HG02981 (cell line): Measurements from ENCODE around the gene NXN.
"Not testable (repeated sequence)": the region's sequence is repeated elsewhere in the genome, so short reads cannot be mapped to it uniquely, and the experiment has no call there.

ENCODE experiments used
- ATAC-seq: cut with Tn5 transposase; IDR thresholded peaks from one replicate; pipeline ENCODE4 v1.9.1; 2021; ENCODE audit warnings: mild to moderate bottlenecking, moderate library complexity; ENCODE audit not compliant: unreplicated experiment

Gene NXN

DNA sequence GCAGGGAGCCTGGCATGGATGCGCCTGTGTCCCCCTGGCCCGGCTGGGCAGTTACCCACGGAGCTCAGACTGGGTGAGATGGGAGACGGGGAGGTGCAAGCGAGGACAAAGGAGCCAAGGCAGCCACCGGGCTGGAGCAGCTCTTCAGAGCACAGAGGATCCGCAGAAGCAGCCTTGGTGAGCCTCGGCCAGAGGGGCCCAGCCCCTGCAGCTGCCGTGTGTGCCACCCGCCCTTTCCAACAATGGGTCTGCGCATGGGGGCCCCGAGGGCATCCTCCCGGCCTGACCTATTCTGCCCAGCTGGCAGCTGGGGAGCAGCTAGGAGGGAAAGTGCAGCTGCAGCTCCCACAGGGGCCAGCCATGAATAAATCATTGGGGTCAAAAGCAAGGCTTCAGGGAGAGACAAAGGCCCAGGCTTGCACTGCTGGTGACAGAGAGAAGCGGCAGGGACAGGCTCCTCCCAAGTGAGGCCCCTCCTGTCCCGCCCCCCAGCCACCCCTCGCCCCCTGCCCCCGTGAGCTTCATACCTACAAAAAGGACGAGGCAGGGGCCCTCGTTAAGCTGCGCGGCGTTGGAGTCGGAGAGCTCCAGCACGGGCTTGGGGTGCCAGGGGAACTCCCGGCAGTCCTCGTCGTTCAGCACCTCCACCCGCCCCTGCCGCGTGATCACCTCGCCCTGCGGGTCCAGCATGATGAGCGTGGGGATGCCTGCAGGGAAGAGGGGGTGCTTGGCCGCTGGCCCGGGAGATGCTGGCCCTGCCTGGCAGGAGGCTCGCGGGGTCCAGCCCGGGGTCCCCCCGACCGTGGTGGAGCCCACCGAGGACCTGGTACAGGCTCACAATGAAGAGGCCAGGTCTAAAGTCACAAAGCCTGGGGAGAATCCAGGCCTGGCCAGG, 174.8 kb downstream of the NXN start:
- ATAC-seq, result no peak

DNA sequence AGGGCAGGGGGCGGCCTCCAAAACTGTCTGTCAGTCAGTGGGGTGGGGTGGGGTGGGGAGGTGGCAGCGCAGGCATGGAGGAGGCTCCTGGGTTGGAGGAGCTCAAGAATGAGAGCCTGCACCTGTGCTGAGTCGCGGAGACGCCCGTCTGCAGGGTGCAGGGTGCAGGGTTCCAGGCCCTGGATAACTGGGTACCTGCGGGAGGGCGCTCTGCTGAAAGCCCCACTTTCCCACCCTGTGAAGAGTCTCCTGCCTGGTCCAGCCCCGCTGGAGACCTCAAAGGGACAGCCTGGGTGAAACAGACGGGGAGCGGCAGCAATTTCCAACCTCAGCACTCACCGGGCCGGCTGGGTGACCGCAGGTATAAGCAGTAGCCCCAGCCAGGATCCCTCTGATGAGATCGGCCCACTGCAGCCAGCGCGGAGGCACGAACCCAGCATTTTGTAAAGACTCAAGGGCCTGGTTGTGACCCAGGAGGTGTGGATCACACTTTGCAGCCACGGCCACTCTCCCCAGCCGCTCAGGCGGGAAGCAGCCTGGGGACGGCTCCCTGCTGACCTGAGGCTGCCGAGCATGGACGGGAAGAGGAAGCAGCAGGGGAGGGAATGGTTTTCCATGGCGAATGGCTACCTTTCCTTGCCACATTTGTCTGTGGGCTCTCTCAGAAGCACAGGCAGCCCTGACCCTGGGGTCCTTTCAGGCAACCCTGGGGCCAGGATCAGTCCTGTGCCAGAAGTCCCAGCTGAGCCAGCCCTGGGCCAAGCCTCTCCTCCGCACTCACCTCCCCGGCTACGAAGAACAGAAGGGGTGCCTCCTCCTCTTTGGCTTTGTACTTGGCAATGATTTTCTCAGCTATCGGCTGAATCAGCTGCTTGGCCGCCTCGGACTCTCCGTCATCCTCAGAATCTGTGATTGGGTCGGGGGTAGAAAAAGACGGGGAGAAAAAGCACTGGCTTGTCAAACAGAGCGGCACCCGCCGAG, 176.4 kb downstream of the NXN start:
- no peak for ATAC-seq

- ATAC-seq, result no peak
Observed at GRCh38 chr17:802481-802880, 177.1 kb downstream of the NXN start.

DNA sequence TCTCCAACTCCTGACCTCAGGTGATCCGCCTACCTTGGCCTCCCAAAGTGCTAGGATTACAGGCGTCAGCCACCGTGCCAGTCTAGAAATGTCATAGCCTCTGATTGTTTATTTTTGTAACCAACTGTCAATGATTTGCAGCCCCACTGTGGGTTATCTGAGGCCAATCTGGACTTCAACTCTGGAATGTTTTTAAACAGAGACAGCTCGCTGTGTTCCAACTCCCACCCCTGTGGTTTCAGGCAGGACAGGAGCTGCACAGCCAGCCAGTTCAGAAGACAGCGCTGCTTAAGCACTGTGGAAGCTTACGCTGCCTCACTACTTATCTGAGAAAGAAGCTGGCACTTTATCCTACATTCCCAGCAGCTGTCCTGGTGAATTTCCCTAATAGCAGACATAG, 177.9 kb downstream of the NXN start:
- ATAC-seq, result no peak

- no peak for ATAC-seq
Observed at GRCh38 chr17:800446-801242, 178.9 kb downstream of the NXN start.

DNA sequence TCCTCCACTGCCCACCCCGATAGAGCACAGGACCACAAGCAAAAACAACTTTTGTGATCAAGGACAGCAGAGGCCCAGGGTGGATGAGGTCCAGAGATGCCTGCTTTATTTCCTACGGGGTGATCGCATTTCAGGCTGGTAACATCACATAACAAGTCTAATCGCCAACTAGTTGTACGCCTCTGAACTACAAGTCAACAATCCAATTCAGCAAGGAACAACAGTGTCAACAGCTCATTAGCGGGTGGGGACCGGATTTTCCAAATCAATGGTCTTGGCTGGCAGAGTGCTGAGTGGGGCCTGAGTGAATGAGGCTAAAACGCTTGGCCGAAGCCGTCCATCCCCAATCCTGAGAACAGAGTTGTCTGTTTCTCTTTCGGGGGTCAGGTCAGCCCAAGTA, 180.3 kb downstream of the NXN start:
- no peak for ATAC-seq

GRCh38 chr17:798246-798645, 181.3 kb downstream of the NXN start:
- ATAC-seq, result no peak

GRCh38 chr17:797236-797840, 182.2 kb downstream of the NXN start:
- ATAC-seq, result no peak

DNA sequence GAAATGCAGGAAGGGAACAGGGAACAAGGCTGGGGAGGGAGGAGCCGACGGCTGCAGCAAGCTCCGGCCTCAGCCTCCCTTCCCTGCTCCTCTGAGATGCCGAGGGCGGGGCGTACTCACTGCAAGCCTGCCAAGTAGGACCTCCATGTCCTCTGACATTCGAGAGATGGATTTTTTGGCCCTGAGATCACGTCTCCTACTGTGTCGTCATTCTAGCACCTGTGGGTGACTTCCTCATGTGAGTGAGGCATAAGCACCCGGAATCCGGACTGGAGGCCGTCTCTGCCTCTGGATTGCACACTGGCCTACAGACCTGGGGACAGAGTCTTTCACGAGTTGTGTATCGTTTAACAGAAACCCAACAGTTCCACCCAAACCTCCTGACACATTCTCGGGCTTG, 183.0 kb downstream of the NXN start:
- ATAC-seq, result no peak

DNA sequence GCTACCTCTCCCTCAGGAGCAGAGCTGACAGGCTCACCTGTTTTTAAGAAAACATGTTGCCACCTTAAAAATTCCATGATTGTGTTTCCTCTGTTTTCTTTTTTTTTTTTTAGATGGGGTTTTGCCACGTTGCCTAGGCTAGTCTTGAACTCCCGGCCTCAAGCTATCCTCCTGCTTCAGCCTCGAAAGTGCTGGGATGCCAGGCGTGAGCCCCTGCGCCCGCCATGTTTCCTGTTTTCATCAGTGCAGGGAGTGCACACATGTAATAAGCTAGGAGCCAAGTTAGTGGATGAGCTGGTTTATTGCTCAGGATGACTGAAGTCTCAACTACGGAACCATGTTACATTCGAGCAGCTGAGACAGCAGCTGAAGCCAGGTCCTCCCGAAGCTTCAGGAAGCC, 183.9 kb downstream of the NXN start:
- ATAC-seq, result no peak

GRCh38 chr17:795276-795675, 184.3 kb downstream of the NXN start:
- ATAC-seq, result no peak

- ATAC-seq, result no peak
Observed at GRCh38 chr17:794876-795275, 184.7 kb downstream of the NXN start.

GRCh38 chr17:792277-792676, 187.3 kb downstream of the NXN start:
- no peak for ATAC-seq

- no peak for ATAC-seq
Observed at GRCh38 chr17:791829-792228, 187.7 kb downstream of the NXN start.

DNA sequence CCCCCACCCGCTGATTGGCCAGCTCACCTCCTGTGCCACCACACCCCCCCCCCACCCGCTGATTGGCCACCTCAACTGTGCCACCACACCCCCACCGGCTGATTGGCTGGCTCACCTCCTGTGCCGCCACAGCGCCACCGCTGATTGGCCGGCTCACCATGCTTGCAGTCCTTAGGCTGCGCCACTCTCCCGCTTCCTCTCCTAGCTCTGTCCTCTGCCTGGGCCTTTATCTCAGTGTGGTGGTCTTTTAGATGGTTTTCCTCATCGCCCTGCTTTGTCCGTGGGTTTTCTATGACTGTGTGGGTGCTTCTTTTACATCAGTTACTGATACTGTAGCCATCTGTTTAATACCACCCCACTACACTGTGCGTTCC, 188.7 kb downstream of the NXN start:
- not testable (repeated sequence) for ATAC-seq

DNA sequence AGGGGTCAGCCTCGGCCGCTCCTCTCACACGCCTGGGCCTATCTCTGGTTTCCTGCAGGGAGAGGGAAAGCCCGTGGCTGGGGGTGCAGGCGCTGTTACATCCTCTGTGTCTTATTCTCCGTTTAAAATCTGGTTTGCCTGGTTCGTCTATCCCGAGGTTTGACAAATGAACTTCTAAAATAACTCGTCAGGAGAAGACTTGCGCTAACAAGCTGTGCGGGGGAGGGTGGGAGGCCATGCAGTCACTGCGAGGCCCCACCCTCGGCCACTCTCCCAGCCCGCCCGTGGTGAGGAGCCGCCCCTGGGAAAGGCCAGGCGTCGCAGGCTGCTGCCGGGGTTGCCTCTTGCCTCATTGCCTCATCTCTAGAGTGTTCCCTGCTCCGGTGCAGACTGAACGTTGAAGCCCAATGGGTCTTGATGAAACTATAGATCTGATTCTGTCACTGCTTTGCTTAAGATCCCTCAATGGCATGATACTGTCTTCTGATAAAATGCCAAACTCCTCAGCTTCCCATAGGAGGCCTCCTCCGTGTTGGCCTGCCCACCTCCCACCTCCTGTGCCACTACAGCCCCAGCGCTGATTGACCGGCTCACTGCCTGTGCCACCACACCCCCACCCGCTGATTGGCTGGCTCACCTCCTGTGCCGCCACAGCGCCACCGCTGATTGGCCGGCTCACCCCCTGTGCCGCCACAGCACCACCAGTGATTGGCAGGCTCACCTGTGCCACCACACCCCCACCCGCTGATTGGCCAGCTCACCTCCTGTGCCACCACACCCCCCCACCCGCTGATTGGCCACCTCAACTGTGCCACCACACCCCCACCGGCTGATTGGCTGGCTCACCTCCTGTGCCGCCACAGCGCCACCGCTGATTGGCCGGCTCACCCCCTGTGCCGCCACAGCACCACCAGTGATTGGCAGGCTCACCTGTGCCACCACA, 189.4 kb downstream of the NXN start:
- not testable (repeated sequence) for ATAC-seq

DNA sequence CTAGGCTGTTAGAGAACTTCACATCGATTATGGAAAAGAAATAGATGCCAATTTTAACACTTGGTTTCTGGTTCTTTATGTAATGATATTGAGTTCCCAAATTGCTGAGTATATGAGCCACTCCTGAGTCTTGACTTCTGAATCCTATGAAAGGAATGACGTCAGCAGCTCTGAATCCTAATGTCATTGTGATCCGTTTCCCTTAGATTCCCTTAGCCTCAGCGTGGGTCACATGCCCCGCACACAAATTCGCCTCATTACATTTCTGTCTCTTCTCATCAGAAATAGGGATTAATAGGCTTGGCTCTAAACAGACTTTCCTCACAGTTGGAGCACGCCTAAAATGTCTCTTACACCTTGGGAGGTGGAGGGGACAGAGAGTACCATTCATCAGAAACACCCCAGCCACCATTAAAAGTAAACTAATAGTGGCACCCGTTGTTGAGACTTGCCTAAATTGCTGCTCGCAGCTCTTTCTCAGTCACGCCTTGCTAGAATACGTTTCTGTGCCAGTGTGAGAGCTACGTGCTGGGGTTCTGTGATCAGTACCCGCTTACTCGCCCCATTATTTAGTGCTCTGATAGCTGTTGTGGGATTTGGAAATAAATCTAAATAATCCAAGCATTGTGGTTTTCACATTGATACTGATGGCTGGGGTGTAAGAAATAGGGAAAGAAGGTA, 190.3 kb downstream of the NXN start:
- ATAC-seq, result no peak

DNA sequence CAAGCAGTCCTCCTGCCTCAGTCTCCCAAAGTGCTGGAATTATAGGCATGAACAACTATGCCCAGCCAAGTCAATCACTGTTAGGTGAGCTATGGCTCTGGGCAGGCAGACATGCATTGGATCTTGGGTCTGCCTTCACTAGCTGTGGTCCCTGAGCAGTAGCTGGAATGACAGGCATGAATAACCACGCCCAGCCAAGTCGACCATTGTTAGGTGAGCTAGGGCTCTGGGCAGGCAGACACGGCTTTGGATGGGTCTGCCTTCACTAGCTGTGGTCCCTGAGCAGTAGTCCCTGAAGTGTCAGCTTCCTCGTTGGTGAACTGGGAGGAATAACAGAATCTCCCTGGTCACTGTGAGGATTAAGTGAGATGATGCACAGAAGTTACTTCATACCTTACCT, 191.0 kb downstream of the NXN start:
- ATAC-seq, result no peak

DNA sequence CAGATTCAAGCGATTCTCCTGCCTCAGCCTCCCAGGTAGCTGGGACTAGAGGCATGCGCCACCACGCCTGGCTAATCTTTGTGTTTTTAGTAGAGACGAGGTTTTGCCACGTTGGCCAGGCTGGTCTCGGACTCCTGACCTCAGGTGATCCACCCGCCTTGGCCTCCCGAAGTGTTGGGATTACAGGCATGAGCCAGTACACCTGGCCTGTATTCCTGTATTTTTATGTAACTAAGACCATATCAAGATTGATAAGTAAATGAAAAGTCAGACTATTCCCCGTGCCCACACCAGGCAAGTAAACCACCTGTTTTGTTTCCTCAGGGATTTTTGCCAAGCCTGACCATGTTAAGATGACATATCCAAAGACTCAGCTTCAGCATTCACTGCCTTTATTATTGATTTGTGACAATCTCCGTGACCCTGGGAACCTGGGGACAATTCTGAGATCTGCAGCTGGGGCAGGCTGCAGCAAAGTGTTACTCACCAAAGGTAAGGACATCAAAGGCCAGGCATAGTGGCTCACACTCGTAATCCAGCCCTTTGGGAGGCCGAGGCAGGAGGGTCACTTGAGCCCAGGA, 191.8 kb downstream of the NXN start:
- no peak for ATAC-seq
